Left kidney (tissue), 8 donors: Measurements from ENCODE around the gene N4BP3. TPM values are rescaled to one million over a fixed set of nuclear protein-coding genes. Genes with fewer than 3 reads are reported as not detected.
"Not testable (repeated sequence)": the region's sequence is repeated elsewhere in the genome, so short reads cannot be mapped to it uniquely, and the experiment has no call there.

ENCODE experiments used
- DNase-seq: peaks from one replicate; pipeline ENCODE4 v3.0.0-alpha.2; 2013
- long read RNA-seq, 8 donors: transcript quantifications; one replicate each; lab custom pipeline, GENCODE V29; 2026
- polyA plus RNA-seq: library from polyadenylated mRNA; unstranded; fragments of 120-200 nt; gene quantifications from one replicate; pipeline ENCODE4 v1.2.1, GENCODE V29; 2013; ENCODE audit not compliant: insufficient read length

Gene N4BP3
- 3.4 TPM for polyA plus RNA-seq
- long read RNA-seq, donor 1 = 0 reads
- long read RNA-seq, donor 2, full-length matches to known transcripts = 2 of 2 reads
- long read RNA-seq, donor 2, partial matches to known transcripts = 0 of 2 reads
- long read RNA-seq, donor 2, other reads (novel, unspliced or antisense) = 0 of 2 reads
- long read RNA-seq, donor 3, full-length matches to known transcripts = 2 of 2 reads
- long read RNA-seq, donor 3, partial matches to known transcripts = 0 of 2 reads
- long read RNA-seq, donor 3, other reads (novel, unspliced or antisense) = 0 of 2 reads
- long read RNA-seq, donor 4 = 0 reads
- long read RNA-seq, donor 5, full-length matches to known transcripts = 3 of 3 reads
- long read RNA-seq, donor 5, partial matches to known transcripts = 0 of 3 reads
- long read RNA-seq, donor 5, other reads (novel, unspliced or antisense) = 0 of 3 reads
- long read RNA-seq, donor 6, full-length matches to known transcripts = 2 of 2 reads
- long read RNA-seq, donor 6, partial matches to known transcripts = 0 of 2 reads
- long read RNA-seq, donor 6, other reads (novel, unspliced or antisense) = 0 of 2 reads
- long read RNA-seq, donor 7, full-length matches to known transcripts = 1 of 1 reads
- long read RNA-seq, donor 7, partial matches to known transcripts = 0 of 1 reads
- long read RNA-seq, donor 7, other reads (novel, unspliced or antisense) = 0 of 1 reads
- long read RNA-seq, donor 8 = 0 reads

GRCh38 chr5:178113141-178113787 lies at the start of gene N4BP3:
N4BP3 (plus strand) TSS chr5:178113532; CDS start chr5:178119584, 6,052 bp downstream.
- peak; percentile 70 for DNase-seq

GRCh38 chr5:178067755-178068154 lies 45.6 kb upstream of the N4BP3 start:
- no peak for DNase-seq

GRCh38 chr5:178068293-178068692 lies 45.0 kb upstream of the N4BP3 start:
- no peak for DNase-seq

GRCh38 chr5:178069909-178070308 lies 43.4 kb upstream of the N4BP3 start:
- DNase-seq = no peak

- DNase-seq = no peak
These were observed 42.2 kb upstream of the N4BP3 start for GRCh38 chr5:178071108-178071507.

GRCh38 chr5:178072749-178073148 lies 40.6 kb upstream of the N4BP3 start:
- DNase-seq = no peak

GRCh38 chr5:178074266-178074952 lies 38.9 kb upstream of the N4BP3 start:
- DNase-seq = no peak

GRCh38 chr5:178076965-178077364 lies 36.4 kb upstream of the N4BP3 start:
- not testable (repeated sequence) for DNase-seq

- no peak for DNase-seq
These were observed 35.6 kb upstream of the N4BP3 start for GRCh38 chr5:178077751-178078150.

GRCh38 chr5:178078197-178079010 lies 34.9 kb upstream of the N4BP3 start:
- no peak for DNase-seq

- no peak for DNase-seq
These were observed 33.3 kb upstream of the N4BP3 start for GRCh38 chr5:178080056-178080455.

- no peak for DNase-seq
These were observed 32.5 kb upstream of the N4BP3 start for GRCh38 chr5:178080618-178081410.

GRCh38 chr5:178081571-178082243 lies 31.6 kb upstream of the N4BP3 start:
- no peak for DNase-seq

- DNase-seq = no peak
These were observed 29.4 kb upstream of the N4BP3 start for GRCh38 chr5:178083922-178084321.

GRCh38 chr5:178085316-178085715 lies 28.0 kb upstream of the N4BP3 start:
- no peak for DNase-seq

- no peak for DNase-seq
These were observed 27.1 kb upstream of the N4BP3 start for GRCh38 chr5:178086266-178086665.

- not testable (repeated sequence) for DNase-seq
These were observed 26.1 kb upstream of the N4BP3 start for GRCh38 chr5:178087199-178087598.

- DNase-seq = no peak
These were observed 22.5 kb upstream of the N4BP3 start for GRCh38 chr5:178090856-178091255.

- no peak for DNase-seq
These were observed 20.2 kb upstream of the N4BP3 start for GRCh38 chr5:178093134-178093533.

- no peak for DNase-seq
These were observed 19.0 kb upstream of the N4BP3 start for GRCh38 chr5:178094345-178094744.
